Right lung (tissue), 5 donors: ENCODE data around the gene OBSCN. TPM values are rescaled to one million over a fixed set of nuclear protein-coding genes. Genes with fewer than 3 reads are reported as not detected.
"Not testable (repeated sequence)": the region's sequence is repeated elsewhere in the genome, so short reads cannot be mapped to it uniquely, and the experiment has no call there.

Experiments
- DNase-seq, 2 donors: peaks; one replicate each; pipeline ENCODE4 v3.0.0-alpha.2; 2013
- polyA plus RNA-seq, 5 donors: library from polyadenylated mRNA; unstranded; fragments of 120-200 nt; gene quantifications; one replicate each; pipeline versions ENCODE4 v1.2.1 to v1.2.3, GENCODE V29; 2013; ENCODE audit warnings: inconsistent platforms in 1 of 5, low replicate concordance in 1 of 5; ENCODE audit not compliant: insufficient read length in 5 of 5, insufficient read depth in 1 of 5

The OBSCN gene
- polyA plus RNA-seq, 5 donors: 36.0 to 66.4 (median 48.8) TPM

DNA sequence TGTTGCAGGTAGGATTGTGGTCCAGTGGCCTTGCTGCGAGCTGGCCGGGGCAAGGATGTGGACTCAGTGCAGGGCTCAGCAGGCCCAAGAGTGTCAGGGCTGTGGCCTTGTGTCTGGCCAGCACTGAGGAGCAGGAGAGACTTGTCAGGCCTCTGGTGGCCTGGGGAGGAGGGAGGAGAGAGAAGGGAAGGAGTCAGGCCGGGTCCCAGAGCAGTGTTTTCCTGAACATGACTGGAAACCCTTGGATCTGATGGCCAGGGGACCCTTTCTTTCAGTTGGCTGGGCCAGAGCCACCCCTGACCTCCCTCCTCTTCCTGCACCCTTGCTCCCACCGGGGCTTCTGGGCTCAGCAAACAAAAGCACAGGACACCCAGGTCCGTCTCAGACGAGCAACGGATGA is 37.2 kb upstream of the OBSCN start:
- no peak for DNase-seq

DNA sequence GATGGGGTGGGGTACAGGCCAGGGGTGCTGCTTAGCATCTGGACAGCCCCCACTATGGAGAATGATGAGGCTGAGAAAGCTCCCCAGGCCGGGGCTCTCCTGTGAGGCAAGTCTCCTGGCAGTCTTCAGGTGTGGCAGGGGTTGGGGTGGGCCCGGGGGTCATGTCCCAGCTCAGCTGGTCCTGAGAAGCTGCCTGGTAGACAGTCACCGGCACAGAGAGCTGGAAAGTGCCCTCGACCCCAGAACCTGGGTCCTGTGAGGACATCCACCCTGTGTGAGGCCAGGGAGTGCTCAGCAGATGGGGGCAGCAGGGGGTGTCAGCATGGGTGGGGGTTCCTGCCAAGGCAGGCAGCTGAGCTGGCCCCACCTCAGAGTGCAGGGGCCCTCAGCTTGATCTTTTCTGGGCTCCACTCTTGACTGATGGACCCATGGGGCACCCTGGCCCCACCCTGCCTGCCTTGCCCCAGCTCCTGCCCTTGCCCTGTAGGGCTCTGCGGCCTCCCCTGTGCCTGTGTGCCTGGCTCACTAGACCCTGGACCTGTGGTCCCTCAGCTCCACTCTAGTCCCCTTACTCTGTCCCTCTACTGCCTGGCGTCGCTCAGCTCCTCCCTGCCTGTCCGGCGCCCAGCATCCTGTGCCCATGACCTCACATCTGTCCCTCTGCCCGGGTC is 36.5 kb upstream of the OBSCN start:
- no peak for DNase-seq

DNA sequence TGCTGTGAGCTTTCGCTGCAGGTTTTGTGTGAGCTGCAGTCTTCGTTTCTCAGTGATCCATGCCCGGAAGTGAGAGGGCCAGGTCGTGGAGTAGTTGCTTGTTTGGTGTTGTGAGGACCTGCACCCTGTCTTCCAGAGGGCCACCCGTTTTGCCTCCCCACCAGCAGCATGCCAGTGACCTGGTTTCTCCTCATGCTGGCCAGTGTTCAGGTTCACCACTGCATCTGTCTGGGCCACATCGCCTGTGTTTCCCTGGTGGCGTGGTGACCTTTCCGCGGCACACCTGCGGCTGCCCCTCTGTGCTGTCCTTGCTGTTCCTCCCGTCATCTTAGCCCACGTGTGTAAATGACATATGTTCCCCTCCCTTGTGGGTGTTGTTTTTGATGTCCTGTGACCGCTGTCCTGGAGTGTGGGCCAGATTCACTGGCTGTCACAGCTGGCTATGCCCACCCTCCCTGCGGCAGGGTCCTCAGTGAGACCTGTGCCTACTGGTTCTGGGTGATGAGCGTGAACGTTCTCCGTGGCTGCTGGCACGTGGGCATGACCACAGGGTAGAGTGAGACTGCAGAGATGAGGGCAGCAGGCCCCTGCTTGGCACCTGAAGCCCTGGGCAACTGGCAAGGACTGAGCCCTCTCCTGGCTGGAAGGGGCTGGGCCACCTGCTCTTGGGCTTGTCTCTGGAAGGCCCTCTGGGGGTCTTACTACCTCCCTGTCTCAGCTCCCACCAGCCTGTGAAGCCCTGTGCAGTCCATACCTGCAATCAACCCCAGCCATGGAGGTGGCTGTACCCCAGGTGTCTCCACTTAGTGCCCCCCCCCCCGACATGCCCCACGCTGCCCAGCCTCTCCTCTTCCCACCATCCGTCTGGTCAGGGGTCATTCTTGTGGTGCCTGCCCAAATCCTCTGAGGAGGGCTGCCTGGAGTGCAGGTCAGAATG is 35.0 kb upstream of the OBSCN start:
- DNase-seq: no peak

- not testable (repeated sequence) for DNase-seq
Measured at GRCh38 chr1:228173528-228174481, 34.0 kb upstream of the OBSCN start.

DNA sequence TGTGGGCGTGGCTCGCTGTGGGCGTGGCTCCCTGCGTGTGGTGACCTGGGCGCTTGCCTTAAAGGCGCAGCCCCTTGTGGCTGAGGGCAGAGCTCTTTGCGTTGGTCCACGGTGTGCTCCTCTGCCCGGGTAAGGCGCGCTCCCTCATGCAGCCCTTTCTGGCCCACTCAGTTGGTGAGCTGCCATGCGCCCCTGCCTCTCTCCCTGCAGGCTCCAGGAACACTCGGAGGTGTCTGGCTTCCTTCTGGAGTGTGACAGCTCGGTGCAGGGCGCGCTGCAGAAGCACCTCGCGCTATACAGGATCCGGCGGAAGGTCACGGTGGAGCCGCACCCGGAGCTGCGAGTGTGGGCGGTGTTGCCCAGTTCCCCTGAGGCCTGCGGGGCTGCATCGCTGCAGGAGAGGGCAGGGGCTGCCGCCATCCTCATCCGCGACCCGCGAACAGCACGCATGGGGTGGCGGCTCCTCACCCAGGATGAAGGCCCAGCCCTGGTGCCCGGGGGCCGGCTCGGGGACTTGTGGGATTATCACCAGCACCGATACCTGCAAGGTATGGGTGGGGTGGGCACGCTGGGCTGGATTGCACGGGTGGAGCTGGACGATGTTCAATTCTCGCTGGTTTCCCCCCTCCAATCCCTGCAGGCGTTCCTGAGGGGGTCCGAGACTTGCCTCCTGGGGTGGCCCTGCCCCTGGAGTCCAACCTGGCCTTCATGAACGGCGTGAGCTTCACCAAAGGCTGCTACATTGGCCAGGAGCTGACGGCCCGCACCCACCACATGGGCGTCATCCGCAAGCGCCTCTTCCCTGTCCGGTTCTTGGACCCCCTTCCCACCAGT is 33.1 kb upstream of the OBSCN start:
- DNase-seq: no peak

GRCh38 chr1:228175316-228176023 is 32.4 kb upstream of the OBSCN start:
- DNase-seq: no peak

- DNase-seq: no peak
Measured at GRCh38 chr1:228176024-228176395, 31.8 kb upstream of the OBSCN start.

DNA sequence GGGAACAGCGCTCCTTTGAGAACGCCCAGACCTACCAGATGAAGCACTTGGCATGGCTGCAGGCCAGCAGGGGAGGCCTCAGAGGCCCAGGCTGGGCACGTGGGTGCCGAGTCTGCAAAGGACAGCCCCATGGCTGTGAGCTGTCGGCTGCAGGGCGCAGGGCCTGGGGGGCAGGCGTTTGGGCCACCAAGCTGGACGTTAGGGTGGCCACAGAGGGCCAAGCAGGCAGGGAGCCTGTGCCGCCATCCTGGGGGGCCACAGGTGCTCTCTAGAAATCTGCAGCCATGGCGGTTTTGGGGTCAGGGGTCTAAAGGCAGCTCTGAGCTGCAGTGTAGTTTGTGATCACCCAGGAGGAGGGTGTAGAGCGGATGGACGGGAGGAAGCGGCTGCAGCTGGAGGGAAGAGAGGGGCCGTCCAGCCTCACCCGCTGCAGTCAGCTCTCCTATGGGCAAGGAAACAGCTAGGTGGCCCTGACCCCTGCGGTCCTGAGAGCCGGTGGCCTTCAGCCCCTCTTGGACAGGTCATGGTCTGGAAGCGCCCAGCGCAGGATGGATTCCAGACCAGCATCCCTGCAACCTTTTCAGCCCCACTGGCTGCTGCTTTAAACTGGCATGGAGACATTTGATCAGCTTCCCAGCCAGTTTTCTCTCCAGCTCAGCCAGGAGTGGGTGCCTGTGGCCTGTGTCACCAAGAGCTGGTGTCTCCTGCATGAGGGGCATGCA is 31.2 kb upstream of the OBSCN start:
- no peak for DNase-seq

DNA sequence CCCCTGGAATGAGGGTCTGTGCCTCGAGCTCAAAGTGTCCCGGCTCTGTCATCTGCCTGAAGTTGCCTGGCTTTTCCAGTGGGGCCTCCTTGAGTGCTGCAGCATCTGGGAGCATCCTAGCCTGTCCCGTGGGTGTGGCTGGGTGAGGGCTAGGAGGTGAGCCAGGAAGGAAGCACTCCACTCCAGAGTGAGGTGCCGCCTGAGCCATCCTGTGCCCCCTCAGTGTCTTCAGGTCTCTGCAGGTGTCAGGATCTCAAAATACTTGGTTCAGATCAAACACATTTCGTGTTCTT is 30.7 kb upstream of the OBSCN start:
- DNase-seq: no peak

DNA sequence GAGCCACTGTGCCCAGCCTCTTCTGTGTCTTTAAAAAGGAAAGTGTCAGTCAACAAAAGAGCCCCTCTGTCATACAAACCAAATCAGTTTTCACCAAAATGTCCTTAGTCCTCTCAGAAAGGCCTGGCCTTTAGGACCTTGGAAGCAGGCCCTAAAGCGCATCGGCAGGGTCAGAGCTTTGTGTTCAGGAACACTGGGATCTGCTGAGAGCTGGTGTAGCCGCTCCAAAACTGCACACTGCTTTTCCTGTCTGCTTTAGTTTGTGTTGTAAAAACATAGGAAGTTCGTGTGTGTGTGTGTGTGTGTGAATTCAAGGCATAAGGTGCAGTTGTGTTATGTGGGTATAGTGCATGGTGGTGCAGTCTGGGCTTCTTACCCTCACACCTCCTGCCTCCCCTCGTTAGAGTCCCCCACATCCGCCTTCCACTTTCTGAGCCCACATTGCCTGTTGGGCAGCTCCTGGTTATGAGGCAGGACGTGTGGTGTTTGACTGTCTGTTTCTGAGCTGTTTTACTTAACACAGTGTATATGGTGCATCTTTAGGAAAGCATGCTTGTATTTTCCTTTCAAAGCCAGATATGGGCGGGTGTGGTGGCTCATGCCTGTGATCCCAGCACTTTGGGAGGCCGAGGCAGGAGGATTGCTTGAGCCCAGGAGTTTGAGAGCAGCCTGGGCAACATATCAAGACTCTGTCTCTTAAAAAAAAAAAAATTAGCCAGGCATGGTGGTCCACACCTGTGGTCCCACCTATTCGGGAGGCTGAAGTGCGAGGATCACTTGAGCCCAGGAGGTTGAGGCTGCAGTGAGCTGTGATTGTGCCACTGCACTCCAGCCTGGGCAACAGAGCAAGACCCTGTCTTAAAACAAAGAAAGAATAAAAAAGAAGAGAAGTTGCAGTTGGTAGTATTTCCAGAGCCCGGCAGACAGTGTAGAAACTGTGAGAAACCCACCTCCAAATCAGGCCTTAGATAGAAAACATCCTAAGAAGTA is 29.8 kb upstream of the OBSCN start:
- DNase-seq: no peak

- no peak for DNase-seq
Measured at GRCh38 chr1:228178737-228179684, 28.8 kb upstream of the OBSCN start.

DNA sequence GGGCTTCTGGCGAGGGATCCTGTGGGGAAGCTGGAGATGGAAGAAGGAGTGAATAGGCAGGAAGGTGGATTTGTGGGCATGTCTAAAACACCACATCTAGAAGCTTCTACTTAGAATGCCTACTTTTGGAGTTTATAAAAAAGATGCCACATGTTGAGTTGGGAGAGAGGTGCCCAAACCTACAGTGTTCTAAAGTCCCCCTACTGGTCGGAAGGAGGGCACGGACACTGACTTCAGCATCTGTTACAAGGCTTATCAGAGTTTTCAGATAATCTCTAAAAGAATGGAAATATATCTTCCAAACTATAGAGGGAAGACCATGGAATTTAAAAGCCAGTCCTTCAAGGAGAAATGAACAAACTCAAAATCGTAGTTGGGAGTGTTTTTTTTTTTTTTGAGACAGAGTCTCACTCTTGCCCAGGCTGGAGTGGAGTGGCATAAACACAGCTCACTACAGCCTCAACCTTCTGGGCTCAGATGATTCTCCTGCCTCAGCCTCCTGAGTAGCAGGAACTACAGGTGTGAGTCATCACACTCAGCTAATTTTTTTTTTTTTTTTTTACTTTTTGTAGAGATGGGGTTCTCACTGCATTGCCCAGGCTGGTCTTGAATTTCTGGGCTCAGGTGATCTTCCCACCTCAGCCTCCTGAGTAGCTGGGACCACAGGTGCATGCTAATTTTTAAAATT is 27.4 kb upstream of the OBSCN start:
- no peak for DNase-seq

- DNase-seq: no peak
Measured at GRCh38 chr1:228180959-228181644, 26.7 kb upstream of the OBSCN start.

GRCh38 chr1:228181645-228182034 is 26.2 kb upstream of the OBSCN start:
- DNase-seq: no peak

DNA sequence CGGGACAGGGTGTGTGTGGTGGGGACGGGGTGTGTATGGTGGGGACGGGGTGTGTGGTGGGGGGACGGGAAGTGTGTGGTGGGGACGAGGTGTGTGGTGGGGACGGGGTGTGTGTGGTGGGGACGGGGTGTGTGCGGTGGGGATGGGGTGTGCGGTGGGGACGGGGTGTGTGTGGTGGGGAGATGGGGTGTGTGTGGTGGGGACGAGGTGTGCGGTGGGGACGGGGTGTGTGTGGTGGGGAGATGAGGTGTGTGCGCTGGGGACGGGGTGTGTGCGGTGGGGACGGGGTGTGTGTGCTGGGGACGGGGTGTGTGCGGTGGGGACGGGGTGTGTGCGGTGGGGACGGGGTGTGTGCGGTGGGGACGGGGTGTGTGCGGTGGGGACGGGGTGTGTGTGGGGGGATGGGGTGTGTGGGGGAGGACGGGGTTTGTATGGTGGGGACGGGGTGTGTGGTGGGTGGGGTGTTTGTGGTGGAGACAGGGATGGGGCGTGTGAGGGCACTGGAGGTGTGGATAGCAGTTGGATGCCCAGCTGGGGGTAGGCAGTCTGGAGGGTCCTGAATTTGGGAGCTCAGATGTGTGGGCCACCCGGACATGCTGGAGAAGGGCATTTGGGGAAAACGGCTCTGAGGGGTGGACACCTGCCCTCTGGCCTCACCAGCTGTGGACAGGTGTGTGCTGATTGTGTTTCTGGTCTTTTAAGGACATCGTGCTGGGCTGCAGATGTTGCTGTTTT is 25.4 kb upstream of the OBSCN start:
- DNase-seq: no peak

- DNase-seq: no peak
Measured at GRCh38 chr1:228184152-228184551, 23.7 kb upstream of the OBSCN start.
